GM19239 (cell line): Measurements from ENCODE around the gene PAN3.

Experiments used
- DNase-seq: peaks from one replicate; pipeline ENCODE4 v3.0.0; 2011; ENCODE audit warnings: low spot score; ENCODE audit not compliant: insufficient read length
- FAIRE-seq: peaks from 2 replicates; lab custom pipeline; 2011; peaks lifted over from hg19 to GRCh38; lab: Jason Lieb, UNC

The PAN3 gene

DNA sequence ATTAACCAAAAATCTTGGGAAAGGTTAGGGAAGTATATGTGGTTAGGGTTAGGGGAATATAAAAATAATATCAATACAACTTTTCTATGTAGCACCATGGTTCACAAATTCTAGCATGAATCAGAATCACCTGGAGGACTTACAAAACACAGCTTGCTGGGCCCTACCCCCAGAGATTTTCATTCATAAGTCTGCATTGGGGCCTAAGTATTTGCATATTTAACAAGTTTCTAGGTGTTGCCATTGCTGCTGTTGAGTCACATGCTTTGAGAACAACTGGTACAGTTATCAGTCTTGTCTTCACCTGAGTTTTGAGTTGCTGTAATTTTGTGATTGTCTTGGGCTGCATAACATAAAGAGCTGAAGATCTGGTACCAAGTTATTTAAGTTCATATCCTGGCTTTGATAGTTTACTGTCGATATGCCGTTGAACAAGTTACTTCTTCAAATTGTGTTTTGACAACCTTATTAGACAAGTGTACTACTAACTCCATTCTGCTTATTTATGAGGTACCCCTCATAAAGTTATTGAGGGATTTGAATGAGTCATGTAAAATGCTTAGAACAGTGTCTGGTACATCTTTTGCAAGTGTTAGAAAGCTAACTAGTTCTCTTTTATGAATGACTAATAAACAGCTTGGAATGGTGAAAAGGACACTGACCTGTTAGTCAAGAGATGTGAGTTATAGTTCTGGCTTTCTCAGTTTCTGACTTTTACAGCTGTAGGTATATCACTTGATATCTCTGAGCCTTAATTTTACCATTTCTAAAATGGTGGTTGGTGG is 132.9 kb downstream of the PAN3 start:
- DNase-seq (no peak), FAIRE-seq (peak; percentile 31)

DNA sequence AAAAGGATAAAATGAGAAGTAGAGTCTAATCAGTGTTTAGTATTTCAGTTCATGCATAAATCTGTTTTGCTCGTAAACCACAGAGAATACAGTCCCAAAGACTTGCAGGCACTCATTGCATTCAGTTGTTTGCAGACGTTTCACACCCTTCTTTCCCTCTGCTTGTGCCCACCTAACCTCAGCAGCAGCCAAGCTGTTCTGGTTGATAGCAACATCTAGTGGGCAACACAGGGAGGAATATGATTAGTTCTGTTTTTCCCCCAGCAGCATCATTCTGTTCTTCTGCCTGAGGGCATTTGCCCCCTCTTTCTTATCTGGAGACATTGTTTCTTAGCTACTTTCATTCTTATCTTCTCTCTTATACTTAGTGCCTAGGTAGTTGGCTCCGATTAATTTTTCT is 135.6 kb downstream of the PAN3 start:
- no peak for DNase-seq

DNA sequence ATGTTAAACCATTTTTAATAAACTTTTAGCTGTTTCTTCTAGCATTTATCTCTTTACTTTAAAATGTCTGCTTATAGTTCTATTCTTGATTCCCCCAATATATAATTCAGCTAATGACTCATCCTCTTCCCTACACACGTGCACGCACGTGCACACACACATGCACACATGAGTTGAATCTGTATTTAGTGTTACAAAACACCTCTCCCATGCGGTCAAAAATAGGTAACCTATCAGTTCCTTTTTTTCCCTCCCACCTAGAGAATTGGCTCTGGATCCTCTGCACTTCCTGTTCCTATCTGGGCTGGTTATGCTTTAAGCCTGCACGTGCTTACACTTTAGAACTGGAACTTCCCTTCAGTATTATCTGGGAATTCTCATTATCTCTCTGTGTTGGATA is 144.1 kb downstream of the PAN3 start:
- DNase-seq (no peak), FAIRE-seq (peak; percentile 87)

More for the DNA sequence above, 135.6 kb downstream of the PAN3 start:
- no peak for FAIRE-seq

DNA sequence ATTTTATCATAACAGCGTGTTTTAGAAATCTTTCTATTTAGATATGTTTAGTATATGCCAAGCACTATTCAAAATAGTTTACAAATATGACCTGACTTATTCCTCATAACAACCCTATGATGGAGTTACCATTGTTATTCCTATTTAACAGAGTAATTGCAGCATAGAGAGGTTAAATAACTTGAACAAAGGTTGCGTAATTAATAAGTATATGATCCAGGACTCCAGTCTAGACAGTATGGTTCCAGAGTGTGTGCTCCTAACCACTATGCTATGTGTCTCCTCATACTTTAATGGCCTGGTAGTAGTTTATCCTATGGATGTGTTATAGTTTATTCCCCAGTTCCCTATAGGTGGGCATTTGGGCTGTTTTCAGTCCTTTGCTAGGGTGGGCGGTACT is 145.3 kb downstream of the PAN3 start:
- DNase-seq: no peak
- no peak for FAIRE-seq

DNA sequence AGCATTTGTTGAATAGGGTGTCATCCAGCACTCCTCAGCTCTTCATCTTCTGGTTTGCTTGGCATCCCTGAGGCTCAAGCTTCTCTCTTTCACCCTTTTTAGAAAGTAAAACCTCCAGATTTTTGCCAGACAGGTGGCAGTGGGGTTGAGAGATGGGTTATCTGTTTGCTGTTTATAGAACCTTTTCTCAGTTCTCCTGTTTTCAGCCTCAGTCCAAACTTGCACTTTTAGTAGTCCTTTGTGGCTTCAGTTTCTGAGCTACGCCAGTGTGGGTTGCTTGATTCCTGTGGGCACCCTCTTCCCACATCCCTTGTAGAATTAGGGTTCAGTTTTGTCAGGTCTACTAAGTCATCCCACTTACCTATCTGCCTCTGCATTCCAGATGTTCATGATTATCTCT is 147.9 kb downstream of the PAN3 start:
- FAIRE-seq (peak; percentile 90), DNase-seq (no peak)

DNA sequence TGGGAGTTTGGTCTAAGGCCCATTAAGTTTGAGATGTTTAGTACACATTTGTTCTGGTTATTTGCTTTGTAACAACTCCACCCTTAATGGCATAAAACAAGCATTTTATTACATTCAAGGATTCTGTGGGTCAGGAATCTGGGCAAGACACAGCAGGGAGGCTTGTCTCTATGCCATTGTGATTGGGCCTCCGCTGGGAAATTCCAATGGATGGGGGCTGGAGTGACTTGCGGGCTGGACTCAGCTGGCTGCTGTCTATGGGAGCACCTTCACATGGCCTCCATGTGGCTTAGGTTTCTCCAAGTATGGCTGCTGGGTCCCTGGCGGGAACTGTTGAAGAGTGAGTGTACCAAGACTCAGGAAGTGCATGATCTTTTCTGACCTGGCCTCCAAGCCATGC is 159.0 kb downstream of the PAN3 start:
- FAIRE-seq: no peak
- DNase-seq: no peak

DNA sequence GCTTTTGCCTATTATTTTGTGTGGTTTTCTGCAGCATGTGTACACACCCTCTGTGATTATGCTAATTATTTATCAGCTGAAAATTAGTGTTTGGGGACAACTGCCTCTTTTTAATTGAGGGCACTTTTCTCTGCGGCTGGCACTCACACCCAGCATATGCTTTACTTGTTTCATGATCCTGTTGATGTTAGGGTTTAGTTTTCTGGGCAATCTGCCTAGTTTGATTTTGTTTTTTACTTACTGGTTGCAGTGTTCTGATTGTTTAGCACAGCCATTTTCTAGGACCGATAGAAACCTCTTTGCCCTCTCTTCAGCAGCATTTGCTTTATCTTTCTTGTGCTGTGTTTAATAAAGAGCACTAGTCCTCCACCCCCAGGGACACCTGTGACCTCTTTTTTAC is 161.6 kb downstream of the PAN3 start:
- FAIRE-seq (no peak), DNase-seq (no peak)

DNA sequence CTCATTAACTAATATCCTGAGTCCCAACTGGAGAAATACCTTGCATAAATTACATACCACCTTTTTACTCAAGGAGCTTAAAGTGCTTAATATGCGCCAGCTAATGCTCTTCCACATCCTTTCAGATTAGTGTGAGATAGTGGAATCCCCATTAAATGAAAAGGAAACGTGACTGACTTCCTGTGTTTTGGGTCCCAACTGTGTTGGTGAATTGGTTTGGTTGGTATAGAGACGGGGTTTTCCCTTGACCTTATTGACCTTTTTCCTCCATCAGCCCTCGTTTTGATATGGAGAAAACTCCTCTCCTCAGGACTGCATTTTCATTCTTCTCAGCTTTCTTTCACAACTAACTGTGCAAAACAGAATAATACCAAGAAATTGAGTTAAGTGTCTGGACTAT is 163.5 kb downstream of the PAN3 start:
- no peak for FAIRE-seq
- no peak for DNase-seq

DNA sequence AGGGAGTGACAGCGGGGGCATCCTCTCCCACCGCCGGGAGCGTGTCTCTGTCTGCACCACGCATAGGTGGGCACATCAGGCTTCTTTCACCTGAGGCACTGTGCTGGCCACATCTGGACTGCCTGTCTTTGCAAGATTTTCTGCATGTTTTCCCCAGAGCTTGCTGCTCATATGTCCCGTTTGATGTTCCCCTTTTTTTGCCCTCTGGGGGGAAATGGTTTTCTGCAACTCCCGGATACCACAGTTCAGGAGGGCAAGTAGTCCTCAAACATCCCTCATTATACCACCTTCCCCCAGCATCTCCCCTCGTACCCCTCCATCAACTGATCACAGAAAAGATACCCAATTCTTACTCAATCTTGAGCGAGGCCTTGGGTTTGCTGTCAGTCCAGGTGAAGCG is 168.0 kb downstream of the PAN3 start:
- FAIRE-seq: no peak
- no peak for DNase-seq

DNA sequence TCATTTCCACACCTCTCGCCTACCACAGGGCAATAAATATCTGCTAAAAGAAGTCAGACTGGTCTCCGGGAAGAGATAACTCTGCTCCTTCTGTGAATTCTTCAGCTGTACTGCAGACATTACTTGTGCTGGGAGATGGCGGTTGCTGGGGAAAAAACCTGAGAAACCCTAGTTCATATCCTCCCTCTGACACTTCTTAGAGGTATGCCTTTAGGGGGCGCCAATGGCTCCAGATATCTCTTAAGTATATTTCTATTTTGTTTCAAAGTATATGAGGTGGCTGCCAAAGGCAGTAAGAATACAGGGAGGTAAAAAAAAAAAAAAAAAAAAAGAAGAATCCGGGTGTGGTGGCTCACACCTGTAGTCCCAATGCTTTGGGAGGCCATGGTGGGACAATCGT is 175.2 kb downstream of the PAN3 start:
- no peak for DNase-seq

DNA sequence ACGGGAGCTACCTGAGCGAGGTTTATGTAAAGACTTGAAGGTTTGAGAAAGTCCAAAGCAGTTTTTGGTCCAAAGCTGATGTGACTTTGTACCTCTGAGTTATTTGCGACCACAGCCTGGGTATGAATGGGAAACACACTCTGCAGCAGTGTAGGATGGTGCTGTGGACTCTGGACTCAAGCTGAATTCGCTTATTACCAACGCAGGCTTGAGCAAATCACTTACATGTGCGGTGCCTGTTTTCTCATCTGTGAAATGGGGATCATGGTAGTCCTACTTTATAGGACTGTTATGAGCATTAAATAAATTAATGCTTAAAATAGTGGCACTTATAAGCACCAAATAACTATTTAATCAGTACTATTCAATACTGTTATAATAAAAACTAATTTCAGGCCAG is 176.5 kb downstream of the PAN3 start:
- no peak for FAIRE-seq
- no peak for DNase-seq

More for the DNA sequence above, 175.2 kb downstream of the PAN3 start:
- no peak for FAIRE-seq

DNA sequence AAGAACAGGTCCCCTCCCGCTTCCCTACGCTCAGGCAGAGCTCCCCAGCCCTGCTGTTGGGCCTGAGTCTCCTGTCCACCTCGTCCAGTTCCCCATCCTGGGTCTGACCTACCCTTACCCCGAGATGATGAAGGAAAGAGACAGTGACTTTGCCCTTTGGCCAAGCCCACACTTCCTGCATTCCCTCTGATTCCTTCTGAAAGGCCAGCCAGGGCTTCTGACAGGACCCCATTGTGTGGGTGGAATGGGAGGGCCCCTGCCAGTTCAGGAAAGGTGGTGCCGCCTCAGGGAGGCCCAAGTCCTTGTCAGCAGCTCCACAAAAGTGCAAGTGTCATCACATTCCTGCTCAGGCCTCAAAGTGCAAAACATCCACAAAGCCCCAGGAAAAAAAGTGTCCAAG is 177.8 kb downstream of the PAN3 start:
- FAIRE-seq: no peak
- no peak for DNase-seq

DNA sequence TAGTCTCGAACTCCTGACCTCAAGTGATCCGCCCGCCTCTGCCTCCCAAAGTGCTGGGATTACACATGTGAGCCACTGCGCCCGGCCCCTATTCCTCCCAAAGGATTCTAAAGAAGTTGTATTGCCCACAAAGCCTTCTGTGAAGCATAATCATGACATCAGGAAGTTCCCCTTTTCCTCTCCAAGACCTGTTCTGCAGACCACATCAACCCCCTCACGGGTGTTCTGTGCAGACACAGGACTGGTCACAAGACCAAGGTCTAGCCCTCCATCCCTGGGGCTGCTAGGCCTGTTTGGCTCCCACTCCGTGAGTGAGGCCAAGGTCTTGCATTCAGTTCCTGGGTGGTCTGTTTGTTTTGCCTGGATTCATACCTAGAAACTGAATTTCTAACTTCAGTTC is 178.5 kb downstream of the PAN3 start:
- no peak for DNase-seq
- FAIRE-seq: no peak

DNA sequence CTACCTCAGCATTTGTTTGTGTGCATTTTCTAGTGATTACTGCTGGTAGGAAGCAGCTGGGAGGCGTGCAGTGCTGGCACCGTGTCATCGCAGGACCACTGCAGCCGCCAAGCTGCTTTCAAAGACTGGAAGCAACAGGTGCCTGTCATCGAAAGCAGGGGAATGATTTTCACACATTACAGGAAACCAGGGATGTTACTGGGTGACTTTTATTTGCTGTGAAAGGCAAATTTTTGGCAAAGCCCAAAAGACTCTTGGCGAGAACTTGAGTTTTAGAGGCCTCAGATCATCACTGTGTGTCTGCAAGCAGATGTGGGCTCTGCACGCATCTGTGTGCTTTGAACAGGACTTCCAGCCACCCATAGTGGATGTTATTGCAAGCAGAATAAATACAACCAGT is 180.2 kb downstream of the PAN3 start:
- FAIRE-seq (no peak), DNase-seq (no peak)

DNA sequence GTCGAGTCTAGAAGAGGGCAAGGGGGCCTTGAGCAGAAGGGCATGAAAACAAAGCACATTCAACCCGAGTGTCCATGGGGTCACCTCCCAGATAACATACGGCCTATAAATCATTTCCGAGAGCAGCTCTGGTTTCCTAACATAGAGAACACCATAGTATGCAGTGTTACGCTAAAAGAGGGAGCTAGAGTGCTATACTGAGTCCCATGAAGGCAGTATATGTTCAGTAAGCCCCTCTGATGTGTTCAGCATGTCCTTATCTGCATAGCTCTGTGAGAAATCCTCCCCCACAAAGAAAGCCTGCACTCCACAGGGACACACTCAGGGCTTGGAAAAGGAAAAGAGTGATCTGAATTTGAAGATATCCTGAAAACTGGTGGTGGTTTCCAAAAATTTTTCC is 181.2 kb downstream of the PAN3 start:
- no peak for DNase-seq
- no peak for FAIRE-seq

DNA sequence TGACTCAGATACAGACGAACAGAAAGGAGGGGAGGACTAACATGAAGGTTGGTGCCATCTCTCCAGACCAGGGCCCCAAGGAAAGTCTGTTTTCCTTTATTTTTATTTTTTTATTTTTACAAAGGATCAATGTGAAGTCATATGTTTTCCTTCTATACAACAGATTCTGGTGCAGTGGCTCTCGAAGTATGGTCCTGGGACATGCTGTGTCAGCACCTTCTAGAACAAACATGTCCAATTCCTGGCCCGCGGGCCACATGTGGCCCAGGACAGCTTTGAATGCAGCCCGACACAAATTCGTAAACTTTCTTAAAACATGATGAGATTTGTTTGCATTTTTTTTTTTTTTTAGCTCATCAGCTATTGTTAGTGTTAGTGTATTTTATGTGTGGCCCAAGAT is 181.9 kb downstream of the PAN3 start:
- DNase-seq (no peak), FAIRE-seq (no peak)

DNA sequence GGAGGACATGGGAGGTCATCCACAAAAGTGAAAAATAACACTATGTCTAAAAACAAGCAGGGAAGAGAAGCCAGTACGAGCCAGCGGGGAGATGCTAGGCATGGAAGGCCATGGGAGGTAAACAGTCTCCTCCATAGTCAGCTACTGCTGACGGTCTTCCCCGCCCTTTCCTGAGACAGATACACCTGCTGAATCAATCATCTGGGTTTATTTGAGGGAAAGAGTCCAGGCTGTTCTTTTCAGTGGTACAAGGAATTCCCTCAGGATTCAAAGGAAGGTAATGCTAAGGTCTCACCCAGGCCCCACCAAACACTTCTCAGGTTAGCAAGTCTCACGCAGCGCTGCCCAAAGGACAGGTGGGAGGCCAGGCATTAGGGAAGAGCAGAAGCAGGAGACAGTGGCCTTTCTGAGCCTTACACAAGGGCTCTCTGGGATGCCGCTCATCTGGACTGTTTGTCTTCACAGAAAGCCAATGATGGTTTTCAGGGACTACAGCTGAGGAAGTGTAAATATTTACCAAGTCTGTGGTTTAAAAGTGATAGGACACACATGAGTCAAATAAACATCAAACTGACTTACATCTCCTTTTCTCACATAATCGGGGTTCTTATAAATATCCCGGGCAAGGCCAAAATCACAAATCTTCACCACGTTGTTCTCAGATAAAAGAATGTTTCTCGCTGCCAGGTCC is 182.7 kb downstream of the PAN3 start:
- no peak for DNase-seq
- FAIRE-seq: no peak

DNA sequence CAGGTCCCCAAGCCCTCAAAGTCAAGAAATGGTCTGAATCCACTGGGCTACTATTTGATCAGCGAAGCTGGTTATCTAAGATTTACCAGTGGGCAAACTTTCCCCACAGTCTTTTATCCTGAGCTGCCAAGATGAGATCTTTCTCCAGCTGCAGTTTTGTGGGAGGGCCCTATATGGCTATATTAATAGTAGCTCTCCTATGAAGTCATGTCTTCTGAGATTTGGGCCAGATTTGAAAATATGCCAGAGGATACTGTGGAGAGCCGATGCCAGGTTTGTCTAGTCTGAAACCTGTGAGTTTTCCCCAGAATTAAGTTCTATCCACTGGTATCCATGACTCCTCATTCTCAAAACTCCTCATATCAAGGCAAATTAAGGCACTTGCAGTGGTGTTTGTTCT is 183.4 kb downstream of the PAN3 start:
- FAIRE-seq (no peak), DNase-seq (no peak)

DNA sequence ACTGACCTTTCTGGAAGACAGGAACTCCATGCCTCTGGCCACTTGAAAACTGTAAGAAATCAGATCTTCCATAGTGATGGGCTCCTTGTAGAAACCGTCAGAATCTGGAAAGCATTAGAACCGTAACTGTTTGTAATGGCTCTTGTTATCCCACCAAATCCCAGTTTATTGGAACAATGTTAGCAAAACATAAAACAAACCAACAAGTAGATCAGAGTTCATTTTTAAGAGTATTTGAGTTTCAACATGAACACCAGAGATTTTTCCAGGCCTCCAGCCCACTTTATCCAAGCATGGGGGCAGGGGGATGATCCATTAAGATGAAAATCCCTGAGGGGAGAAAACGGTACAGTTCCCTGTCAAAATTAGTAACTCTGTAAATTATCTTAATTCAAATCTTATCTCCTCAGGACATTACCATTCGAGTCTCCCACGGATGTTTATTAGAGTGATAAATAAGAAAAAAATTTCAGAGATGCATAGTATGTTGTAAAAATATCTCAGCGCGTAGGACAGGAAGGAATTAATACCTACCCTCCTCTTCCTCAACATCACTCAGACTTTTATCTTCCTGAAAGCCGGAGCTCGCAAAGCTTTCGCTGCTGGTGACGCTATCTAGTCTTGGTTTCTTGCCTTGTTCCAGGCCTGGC is 184.0 kb downstream of the PAN3 start:
- FAIRE-seq: no peak
- no peak for DNase-seq

DNA sequence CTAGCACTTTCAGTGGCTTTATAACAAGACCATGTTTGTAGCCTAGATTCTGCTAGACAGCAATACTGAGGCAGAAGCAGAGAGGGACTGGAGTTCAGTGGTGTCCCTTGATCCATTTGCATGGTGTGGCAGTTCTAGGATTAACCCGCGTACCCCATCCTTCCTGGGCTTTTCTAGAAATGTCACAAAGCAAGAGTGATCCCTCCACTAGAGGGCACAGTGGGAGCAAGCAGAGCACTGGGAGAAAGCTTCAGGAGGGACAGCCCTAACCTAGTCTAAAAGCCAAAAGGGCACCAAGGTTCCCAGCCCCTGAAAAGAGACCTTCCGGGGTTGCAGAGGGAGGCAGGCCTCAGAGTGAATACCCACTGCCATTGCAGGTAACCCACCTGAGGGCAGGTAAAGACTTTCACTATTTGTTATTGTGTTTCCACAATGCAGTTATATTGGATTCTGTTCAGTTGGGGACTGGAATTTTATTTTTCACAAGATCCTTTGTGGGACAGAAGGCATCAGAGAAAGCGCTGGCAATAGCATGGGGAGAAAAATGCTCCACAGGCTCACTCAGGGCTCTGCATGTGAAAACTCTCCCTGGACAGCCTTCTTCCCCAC is 185.9 kb downstream of the PAN3 start:
- peak; percentile 98 for FAIRE-seq
- peak; percentile 74 for DNase-seq

DNA sequence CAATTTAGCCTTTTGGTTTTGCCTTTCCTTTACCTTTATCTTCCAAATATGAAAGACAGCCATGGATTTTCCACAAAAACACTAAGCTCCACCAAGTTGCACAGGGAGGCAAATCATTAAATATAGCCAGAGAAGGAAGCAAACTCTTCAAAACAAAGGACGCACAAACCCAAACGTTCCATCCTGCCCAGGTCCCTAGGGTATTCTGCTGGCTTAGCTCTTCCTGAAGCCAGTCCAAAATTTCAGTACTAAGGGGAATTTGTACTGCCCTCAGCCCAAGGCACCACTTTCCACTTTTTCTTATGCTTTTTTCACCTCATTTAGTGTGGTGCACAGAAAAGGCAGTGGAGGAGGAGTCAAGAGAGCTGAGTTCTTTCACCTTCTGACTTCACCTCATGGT is 186.7 kb downstream of the PAN3 start:
- DNase-seq (no peak), FAIRE-seq (no peak)
